Islet precursor cell (in vitro differentiated cells): ENCODE data around the gene SIRPD.

Experiments used
- DNase-seq: peaks from one replicate; pipeline ENCODE4 v3.0.0-alpha.2; 2018

Gene SIRPD

GRCh38 chr20:1491860-1492642, 65.5 kb downstream of the SIRPD start:
- no peak for DNase-seq

- DNase-seq = no peak
These were observed 66.1 kb downstream of the SIRPD start, which contains the start of gene SIRPB2 for GRCh38 chr20:1491281-1491840. SIRPB2 (minus strand) TSS chr20:1491420; CDS start chr20:1491359, 61 bp downstream.

- DNase-seq = no peak
These were observed 66.8 kb downstream of the SIRPD start for GRCh38 chr20:1490643-1491195.

- DNase-seq = no peak
These were observed 67.6 kb downstream of the SIRPD start for GRCh38 chr20:1489764-1490436.

GRCh38 chr20:1489325-1489724, 68.2 kb downstream of the SIRPD start:
- no peak for DNase-seq

GRCh38 chr20:1486566-1486965, 70.9 kb downstream of the SIRPD start:
- no peak for DNase-seq

GRCh38 chr20:1484438-1485116, 72.9 kb downstream of the SIRPD start:
- no peak for DNase-seq
